Right kidney (tissue), 1 donor: Measurements from ENCODE around the gene BANP.
"Not testable (repeated sequence)": the region's sequence is repeated elsewhere in the genome, so short reads cannot be mapped to it uniquely, and the experiment has no call there.

Experiments
- DNase-seq: peaks from one replicate; pipeline ENCODE4 v3.0.0-alpha.2; 2016

The BANP gene

GRCh38 chr16:87996962-87997880 lies 46.0 kb downstream of the BANP start:
- no peak for DNase-seq

GRCh38 chr16:87998184-87998793 lies 47.1 kb downstream of the BANP start:
- DNase-seq, result not testable (repeated sequence)

- not testable (repeated sequence) for DNase-seq
These were observed 47.8 kb downstream of the BANP start for GRCh38 chr16:87998992-87999391.

- no peak for DNase-seq
These were observed 51.0 kb downstream of the BANP start for GRCh38 chr16:88002211-88002610.

GRCh38 chr16:88002749-88003148 lies 51.5 kb downstream of the BANP start:
- DNase-seq, result no peak

- DNase-seq, result no peak
These were observed 52.1 kb downstream of the BANP start for GRCh38 chr16:88003316-88003715.

- DNase-seq, result no peak
These were observed 52.5 kb downstream of the BANP start for GRCh38 chr16:88003736-88004135.

- DNase-seq, result no peak
These were observed 53.2 kb downstream of the BANP start for GRCh38 chr16:88004391-88004790.

GRCh38 chr16:88005181-88005581 lies 53.9 kb downstream of the BANP start:
- DNase-seq, result no peak

GRCh38 chr16:88005968-88006367 lies 54.7 kb downstream of the BANP start:
- no peak for DNase-seq

GRCh38 chr16:88007321-88007731 lies 56.1 kb downstream of the BANP start:
- no peak for DNase-seq

- DNase-seq, result no peak
These were observed 57.6 kb downstream of the BANP start for GRCh38 chr16:88008840-88009239.

- no peak for DNase-seq
These were observed 58.5 kb downstream of the BANP start for GRCh38 chr16:88009563-88010342.

- DNase-seq, result no peak
These were observed 59.2 kb downstream of the BANP start for GRCh38 chr16:88010343-88010967.

GRCh38 chr16:88010968-88011483 lies 59.8 kb downstream of the BANP start:
- no peak for DNase-seq

GRCh38 chr16:88012360-88012759 lies 61.1 kb downstream of the BANP start:
- no peak for DNase-seq

- no peak for DNase-seq
These were observed 61.9 kb downstream of the BANP start for GRCh38 chr16:88013091-88013609.

GRCh38 chr16:88013766-88014251 lies 62.6 kb downstream of the BANP start:
- DNase-seq, result no peak

- DNase-seq, result no peak
These were observed 63.1 kb downstream of the BANP start for GRCh38 chr16:88014252-88014781.

- DNase-seq, result no peak
These were observed 63.9 kb downstream of the BANP start for GRCh38 chr16:88014954-88015805.

- DNase-seq, result no peak
These were observed 64.5 kb downstream of the BANP start for GRCh38 chr16:88015806-88016140.
